Measurements from ENCODE around the gene KCTD1.

Gene KCTD1

DNA sequence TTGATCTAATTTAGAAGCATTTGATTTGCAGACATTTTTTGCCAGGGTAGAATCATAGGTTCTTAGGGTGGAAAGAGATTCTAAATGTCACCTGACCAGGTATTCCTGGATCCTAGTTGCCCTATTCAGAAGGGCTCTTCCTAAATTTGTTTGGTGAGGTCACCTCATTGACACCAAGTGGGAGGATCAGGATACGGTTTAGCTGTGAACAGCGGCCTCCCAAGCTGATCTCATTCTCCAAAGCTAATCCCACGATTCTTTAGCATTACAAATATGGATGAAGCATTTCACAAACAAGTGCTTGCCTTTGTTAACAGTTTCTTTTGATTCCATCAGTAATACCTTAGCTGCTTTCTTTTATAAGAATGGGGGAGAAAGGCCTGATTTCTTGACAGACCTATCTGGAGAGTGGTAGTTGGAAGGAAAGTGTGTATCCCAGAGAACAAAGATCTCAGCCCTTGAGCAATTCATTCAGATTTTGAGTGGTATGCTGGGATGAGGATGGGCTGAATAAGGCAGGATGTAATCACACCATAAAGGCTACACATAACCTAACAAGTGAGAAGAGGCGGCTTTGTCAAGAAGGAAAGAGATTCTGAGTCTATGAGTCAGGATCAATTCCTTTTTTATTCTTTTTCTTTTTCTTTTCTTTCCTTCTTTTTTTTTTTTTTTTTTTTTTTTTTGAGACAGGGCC is 16.6 kb downstream of the KCTD1 start:
- Mint-ChIP-seq H3K36me3 (ENCODE audit: low read depth) (peaks cover 17% of the 10 kb centered on the region), H3K4me1 (peaks cover 12% of the 10 kb centered on the region), H3K9me3 (no peaks in the 10 kb centered on the region), H3K27me3 (ENCODE audit: low read depth) (no peaks in the 10 kb centered on the region), H3K4me3 (no peak overlapping the region), H3K27ac (no peak overlapping the region)
- TF ChIP-seq, protein P1, sequence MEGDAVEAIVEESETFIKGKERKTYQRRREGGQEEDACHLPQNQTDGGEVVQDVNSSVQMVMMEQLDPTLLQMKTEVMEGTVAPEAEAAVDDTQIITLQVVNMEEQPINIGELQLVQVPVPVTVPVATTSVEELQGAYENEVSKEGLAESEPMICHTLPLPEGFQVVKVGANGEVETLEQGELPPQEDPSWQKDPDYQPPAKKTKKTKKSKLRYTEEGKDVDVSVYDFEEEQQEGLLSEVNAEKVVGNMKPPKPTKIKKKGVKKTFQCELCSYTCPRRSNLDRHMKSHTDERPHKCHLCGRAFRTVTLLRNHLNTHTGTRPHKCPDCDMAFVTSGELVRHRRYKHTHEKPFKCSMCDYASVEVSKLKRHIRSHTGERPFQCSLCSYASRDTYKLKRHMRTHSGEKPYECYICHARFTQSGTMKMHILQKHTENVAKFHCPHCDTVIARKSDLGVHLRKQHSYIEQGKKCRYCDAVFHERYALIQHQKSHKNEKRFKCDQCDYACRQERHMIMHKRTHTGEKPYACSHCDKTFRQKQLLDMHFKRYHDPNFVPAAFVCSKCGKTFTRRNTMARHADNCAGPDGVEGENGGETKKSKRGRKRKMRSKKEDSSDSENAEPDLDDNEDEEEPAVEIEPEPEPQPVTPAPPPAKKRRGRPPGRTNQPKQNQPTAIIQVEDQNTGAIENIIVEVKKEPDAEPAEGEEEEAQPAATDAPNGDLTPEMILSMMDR (IDR thresholded peaks at IDR 0.05; ENCODE audit: unreplicated experiment in 3 of 3) = no peak

DNA sequence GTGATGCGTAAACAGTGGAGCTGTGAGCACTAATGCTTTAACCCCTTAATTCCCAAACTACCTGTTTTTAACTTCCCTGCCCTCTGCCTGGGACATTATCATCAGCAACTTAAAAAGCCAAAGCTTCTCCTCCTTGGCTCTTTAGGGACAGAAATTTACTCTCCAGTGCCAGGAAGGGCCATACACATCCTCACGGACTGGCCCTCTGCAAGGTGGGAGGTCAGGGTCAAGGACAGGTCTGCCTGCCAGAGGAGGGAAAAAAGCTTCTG is 21.5 kb downstream of the KCTD1 start:
- no peak overlapping the region for H3K4me3 Mint-ChIP-seq
- no peaks in the 10 kb centered on the region for H3K27me3 Mint-ChIP-seq (ENCODE audit: low read depth)
- peaks cover 27% of the 10 kb centered on the region for H3K4me1 Mint-ChIP-seq
- peak overlapping the region in 2 of 3 experiments; percentile 11 to 44 for H3K27ac Mint-ChIP-seq
- no peaks in the 10 kb centered on the region for H3K9me3 Mint-ChIP-seq
- TF ChIP-seq, protein P1 (IDR thresholded peaks at IDR 0.05; ENCODE audit: unreplicated experiment in 3 of 3) = no peak
- H3K36me3 Mint-ChIP-seq (ENCODE audit: low read depth) = peaks cover 12% of the 10 kb centered on the region

DNA sequence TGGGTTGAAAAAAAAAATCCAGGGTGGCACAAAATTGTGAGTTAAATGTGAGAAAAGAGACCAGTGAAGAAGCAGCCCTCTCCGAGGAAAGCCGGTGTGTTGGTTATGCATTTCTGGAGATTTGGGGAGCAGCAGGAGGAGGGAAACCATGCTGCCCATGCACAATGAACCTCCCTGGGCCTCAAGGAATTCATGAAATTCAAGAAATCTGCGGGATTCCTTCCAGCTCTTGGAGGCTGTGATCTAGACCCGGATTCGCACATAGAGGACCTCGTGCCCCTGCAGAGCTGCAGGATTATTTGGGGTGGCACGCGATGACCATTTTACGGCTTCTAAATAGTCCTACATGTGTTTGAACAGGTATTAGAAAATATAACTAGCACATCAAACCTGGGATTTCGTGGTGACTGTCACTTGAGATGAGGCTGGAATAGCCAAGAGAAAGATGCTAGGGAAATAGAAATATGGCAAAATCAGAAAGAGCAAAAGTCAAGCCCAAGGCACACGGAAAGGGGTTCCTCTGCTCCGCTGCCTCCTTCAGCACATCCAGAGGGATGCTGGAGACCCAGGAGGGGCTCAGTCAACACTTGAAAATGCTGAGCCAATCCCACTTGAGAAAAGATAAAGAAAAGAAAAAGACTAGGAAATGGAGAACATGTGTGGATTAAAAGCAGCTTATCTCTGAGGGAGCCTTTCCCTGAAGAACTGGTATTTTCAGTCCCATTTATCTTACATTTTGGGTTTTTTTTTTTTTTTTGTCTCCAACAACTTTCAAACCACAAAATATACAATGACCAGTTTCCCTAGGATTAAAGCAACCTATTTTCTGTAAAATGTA is 22.0 kb downstream of the KCTD1 start:
- Mint-ChIP-seq H3K4me1 (peaks cover 31% of the 10 kb centered on the region), H3K4me3 (no peak overlapping the region), H3K27ac (peak overlapping the region; percentile 14 to 46 (median 44)), H3K9me3 (no peaks in the 10 kb centered on the region), H3K36me3 (ENCODE audit: low read depth) (peaks cover 10% of the 10 kb centered on the region), H3K27me3 (ENCODE audit: low read depth) (no peaks in the 10 kb centered on the region)
- TF ChIP-seq, protein P1 (IDR thresholded peaks at IDR 0.05; ENCODE audit: unreplicated experiment in 3 of 3) = no peak

DNA sequence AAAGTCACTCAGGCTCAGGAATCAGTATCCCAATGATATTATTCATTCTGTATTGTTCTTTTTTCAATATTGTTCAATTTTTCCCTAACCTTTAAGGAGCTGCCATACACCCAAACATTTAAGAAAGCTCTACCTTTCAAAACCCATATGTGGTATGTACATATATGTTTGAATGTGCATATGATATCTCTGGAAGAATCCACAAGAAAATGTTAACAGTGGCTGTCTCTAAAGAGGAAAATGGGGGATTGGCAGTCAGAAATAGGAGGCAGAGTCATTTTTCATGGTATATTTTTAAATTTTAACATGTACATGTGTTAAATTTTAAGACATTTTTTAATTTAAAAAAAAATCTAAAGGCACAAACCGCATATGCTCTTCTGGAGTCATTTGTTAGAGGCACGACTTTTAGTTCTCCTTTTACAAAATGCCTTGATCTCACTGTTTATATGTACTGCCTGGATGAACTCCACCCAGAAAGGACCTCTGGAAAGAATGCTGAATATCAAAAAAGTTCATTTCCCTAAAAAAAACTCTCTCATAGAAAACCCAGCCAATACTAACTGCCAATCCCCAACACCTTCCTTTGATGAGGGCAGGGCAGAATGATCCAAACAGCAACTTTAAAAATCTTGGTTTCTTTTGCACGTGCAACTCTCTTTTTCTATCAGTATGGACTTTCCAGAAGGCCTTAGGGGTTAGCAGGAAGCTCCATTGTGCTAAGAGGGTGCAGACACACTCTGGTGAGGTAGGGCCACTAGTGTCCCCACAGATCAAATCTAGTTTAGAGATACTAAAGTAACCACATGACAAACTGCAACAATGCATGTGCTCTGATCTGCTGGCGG is 23.6 kb downstream of the KCTD1 start:
- TF ChIP-seq, protein P1 (IDR thresholded peaks at IDR 0.05; ENCODE audit: unreplicated experiment in 3 of 3) = no peak
- H3K27me3 Mint-ChIP-seq (ENCODE audit: low read depth) = no peaks in the 10 kb centered on the region
- no peak overlapping the region for H3K27ac Mint-ChIP-seq
- H3K4me3 Mint-ChIP-seq = no peak overlapping the region
- H3K9me3 Mint-ChIP-seq = no peaks in the 10 kb centered on the region
- peaks cover 3% of the 10 kb centered on the region for H3K36me3 Mint-ChIP-seq (ENCODE audit: low read depth)
- H3K4me1 Mint-ChIP-seq = peaks cover 34% of the 10 kb centered on the region

DNA sequence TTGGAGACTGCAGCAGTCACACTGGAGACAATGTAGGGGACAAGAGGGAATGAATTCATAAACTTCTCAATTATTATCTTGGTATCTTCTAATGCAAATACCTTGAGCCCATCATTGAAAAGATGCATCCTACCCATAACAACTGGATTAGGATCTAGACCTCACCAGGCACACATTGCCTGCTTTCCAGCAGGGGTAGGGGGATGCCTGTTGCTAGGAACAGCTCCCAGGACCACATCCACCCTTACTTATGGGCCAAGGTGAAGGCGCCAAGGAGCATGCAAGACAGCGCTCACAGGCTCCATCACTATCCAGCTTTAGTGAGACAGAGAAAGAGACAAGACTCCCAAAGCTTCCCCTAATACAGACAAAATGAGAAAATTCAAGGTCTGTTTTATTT is 24.4 kb downstream of the KCTD1 start:
- Mint-ChIP-seq H3K4me1 (peaks cover 32% of the 10 kb centered on the region), H3K36me3 (ENCODE audit: low read depth) (peaks cover 3% of the 10 kb centered on the region), H3K27me3 (ENCODE audit: low read depth) (no peaks in the 10 kb centered on the region), H3K27ac (no peak overlapping the region), H3K9me3 (no peaks in the 10 kb centered on the region), H3K4me3 (no peak overlapping the region)
- TF ChIP-seq, protein P1 (IDR thresholded peaks at IDR 0.05; ENCODE audit: unreplicated experiment in 3 of 3) = no peak

All from nephron (organoid).